LoVo (cell line): Measurements from ENCODE around the gene PLEKHO2.
"Not testable (repeated sequence)": the region's sequence is repeated elsewhere in the genome, so short reads cannot be mapped to it uniquely, and the experiment has no call there.

Experiments
- DNase-seq: peaks from one replicate; pipeline ENCODE4 v3.0.0-alpha.2; 2016; ENCODE audit warnings: low spot score

Gene PLEKHO2, protein sequence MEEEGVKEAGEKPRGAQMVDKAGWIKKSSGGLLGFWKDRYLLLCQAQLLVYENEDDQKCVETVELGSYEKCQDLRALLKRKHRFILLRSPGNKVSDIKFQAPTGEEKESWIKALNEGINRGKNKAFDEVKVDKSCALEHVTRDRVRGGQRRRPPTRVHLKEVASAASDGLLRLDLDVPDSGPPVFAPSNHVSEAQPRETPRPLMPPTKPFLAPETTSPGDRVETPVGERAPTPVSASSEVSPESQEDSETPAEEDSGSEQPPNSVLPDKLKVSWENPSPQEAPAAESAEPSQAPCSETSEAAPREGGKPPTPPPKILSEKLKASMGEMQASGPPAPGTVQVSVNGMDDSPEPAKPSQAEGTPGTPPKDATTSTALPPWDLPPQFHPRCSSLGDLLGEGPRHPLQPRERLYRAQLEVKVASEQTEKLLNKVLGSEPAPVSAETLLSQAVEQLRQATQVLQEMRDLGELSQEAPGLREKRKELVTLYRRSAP

DNA sequence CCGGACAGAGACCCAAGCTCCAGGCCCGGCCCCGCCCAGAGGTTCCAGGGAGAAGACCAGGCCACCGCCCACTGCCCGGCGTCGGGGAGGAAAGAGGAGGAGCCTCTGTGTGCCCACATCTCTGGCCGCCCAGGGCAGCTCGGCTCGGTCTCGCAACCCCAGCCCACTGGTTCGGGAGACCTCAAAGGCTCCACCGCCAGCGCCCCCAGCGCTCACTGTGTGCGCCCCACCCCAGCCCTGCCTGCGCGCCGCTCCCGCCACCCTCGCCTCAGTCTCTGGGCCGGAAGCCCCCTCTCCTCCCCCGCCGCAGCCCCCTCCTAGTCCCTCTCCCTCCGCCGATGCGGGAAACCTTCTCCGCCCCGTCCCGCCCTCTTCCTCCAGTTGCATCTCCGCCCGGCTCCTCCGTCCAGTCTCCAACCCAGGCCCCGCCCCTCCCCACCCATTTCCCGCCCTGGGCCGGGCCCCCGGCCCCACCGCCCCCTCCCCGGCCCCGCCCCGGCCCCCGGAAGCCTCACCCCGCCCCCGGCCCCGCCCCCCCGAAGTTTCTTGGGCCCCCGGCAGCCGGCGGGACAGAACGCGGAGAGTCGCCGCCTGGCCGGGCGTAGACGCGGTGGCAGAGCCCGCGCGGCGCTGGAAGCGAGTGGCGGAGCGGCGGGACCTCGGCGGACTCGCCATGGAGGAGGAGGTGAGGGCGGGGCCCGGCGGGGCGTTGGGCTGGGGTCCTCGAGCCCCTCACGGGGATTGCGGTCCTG lies at the start of gene PLEKHO2:
Gene PLEKHO2 (plus strand): TSS at position 572 of the 752 bp plus-strand sequence. CDS start 102 bp downstream, at position 674.
- DNase-seq = peak; percentile 92

DNA sequence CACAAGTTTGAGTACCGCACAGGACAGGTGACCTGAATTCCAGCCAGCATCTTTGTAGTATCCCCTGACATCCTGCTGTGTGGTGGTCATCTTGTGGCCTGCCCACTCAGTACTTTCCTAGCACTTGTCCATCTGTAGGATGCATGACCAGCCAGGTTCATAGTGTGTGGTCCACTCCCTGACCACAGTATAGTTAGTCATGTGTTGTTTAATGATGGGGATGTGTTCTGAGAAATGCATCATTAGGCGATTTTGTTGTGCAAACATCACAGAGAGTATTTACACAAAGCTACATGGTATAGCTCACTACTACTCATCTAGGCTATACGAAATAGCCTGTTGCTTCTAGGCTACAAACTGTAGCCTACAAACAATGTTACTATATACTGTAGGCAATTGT lies 49.4 kb upstream of the PLEKHO2 start:
- no peak for DNase-seq

DNA sequence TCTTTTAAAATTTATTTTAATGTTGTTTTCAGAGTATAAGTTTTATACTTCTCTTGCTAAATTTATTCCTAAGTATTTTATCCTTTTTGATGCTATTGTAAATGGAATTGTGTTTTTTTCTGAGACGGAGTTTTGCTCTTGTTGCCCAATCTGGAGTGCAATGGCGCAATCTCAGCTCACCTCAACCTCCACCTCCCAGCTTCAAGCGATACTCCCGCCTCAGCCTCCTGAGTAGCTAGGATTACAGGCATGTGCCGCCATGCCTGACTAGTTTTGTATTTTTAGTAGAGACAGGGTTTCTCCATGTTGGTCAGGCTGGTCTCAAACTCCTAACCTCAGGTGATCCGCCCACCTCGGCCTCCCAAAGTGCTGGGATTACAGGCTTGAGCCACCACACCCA lies 46.4 kb upstream of the PLEKHO2 start:
- DNase-seq = not testable (repeated sequence)

DNA sequence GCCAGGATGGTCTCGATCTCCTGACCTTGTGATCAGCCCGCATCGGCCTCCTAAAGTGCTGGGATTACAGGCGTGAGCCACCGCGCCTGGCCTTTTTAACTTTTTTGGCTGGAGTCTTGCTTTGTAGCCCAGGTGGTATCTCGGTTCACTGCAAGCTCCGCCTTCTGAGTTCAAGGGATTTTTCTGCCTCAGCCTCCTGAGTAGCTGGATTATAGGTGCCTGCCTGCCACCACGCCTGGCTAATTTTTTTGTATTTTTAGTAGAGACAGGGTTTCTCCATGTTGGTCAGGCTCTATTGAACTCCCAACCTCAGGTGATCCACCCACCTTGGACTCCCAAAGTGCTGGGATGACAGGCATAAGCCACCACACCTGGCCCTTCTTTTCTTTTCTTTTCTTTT lies 45.8 kb upstream of the PLEKHO2 start:
- not testable (repeated sequence) for DNase-seq

DNA sequence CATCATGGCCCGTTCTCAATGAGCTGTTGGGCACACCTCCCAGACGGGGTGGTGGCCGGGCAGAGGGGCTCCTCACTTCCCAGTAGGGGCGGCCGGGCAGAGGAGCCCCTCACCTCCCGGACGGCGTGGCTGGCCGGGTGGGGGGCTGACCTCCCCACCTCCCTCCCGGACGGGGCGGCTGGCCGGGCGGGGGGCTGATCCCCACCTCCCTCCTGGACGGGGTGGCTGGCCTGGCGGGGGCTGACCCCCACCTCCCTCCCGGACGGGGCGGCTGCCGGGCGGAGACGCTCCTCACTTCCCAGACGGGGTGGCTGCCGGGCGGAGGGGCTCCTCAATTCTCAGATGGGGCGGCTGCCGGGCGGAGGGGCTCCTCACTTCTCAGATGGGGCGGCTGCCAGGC lies 42.8 kb upstream of the PLEKHO2 start:
- not testable (repeated sequence) for DNase-seq

DNA sequence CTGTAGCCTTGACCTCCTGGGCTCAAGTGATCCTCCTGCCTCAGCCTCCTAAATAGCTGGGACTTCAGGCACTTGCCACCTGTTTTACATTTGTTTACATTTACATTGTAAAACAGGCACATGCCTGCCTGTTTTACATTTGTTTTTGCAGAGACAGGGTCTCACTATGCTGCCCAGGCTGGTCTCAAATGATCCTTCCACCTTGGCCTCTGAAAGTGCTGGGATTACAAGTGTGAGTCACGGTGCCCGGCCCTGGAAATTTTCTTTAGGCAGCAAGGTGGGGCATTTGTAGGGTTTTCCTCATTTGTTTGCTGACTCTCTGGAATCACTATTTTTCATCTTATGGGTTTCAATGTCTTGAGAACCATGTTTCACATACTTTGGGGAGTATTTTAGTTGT lies 41.2 kb upstream of the PLEKHO2 start:
- DNase-seq = peak; percentile 22

DNA sequence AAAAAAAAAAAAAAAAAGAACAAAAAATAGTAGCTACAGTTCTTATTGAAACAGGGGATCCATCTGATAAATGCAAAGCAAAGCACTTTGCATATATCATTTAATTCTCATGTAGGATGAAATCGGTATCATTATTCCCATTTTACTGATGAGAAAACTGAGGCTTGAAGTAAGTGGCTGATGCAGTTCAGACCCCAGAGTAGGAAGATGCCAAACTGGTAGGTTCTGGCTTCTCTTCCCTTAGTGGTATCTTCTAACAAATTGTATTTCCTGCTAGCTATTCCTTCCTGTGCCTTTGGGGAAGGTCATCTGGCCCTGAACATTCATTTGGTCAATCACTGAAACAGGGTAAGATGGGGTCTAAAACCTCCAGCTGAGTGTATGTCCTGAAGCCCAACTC lies 38.2 kb upstream of the PLEKHO2 start:
- no peak for DNase-seq

DNA sequence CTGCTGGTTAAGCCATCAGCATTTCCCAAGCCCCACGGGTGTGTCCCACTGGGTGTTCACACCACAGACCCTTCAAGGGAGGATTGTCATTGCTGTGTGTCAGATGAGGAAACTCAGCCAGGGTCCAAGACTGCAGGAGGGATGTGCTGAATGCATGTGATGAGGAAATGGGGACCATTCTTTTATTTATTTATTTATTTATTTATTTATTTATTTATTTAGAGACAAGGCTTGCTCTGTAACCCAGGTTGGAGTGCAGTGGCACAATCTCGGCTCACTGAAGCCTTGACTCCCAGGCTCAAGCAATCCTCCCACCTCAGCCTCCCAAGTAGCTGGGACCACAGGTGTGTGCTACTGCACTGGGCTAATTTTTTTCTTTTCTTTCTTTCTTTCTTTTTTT lies 37.1 kb upstream of the PLEKHO2 start:
- no peak for DNase-seq

DNA sequence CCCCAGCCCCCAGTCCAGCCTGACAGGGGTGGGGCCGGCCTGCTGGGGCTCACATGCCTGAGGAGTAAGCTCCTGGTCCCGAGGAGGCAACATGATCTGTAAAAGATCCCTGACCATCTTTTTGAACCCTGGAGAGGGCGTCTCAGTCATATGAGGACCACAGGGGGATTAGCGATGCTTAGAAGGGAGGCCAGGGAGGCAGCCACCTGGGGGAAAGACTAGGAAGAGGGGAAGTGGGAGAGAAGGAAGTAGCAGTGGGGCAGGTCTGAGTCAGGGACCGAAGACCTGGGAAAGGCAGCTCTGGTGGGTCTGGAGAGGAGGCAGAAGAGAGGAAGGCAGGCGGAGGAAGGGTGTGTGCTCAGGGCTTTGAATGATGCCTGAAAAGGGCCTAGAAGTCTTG lies 35.2 kb upstream of the PLEKHO2 start:
- DNase-seq = no peak

DNA sequence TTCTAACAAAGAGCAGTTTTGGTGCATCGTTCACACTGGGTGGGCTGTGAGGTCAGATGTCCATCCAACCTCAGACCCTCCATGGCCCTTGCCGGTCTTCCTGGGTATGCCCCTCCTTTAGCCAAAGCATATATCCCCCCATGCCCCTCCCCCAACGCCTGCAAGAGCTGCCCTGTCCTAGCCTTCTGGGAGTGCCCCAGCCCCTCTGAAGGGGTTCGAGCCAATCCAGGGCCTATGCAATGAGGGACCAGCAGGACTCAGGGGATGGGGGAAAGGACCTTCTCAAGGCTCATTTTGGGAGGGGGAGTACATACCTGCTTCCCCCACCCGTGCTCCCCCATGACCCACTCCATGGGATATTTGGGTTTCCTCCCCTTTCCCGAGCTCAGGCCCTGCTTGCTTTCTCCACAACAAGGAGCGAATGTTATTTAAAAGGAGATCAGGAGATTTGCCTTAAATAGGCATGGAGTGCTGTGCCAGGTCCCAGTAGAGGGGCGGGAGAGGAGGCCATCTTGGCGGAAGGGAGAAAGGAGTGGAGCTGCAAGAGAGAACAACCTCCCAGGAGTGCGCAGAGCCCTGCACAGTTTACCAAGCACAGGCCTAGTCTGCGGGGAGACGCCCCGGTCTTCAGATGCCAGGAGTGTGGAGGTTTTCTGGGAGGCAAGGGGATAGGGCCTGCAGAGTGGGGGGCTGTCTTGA lies 34.5 kb upstream of the PLEKHO2 start:
- no peak for DNase-seq

DNA sequence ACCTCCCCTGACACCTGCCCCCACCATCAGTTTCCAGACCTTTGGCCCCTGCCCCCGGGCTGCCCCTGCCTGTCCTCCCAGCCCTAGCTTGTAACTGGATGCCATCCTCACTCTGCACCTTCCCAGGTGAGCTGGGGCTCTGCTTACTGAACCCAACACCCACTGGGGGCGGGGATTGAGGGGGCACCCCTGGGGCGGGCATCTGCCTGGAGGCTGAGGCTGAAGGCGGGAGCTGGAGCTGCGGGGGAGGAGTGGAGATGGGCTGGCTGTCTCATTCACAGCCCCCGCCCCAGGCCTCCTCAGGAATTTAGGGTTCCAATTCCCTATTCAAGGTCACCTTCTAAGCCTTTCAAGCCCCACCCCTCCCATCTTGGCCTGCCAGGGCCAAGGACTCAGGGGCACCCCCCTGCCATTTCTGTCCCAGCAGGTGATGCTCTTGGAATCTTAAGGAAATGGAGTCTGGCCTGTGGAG lies 33.9 kb upstream of the PLEKHO2 start:
- DNase-seq = no peak

DNA sequence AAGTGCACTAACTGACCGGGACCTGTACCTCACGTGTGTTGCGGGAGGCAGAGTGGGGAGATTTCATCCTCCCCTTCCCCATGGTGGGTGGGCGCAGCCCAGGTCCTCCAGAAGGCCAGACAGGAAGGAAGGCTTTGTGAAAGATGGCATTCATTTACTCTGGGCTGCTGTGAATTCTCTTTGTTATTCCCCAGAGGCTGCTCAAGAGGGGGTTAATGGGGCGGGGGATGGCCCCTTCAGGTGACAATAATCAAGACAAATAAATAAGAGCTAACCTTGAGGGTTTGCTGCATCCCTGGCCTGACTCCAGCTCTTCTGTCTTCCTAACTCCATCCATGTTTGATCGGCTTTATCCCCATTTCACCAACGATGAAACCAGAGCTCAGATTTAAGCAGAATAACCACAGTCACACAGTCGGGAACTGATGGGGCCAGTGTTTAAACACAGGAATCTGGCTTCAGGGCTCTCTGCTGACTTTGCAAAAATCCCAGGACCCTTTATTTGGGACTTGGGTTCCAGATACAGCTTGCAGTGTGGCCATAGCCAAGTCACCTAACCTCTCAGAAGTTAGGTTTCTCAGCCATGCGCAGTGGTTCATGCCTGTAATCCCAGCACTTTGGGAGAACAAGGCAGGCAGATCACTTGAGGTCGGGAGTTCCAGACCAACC lies 32.8 kb upstream of the PLEKHO2 start:
- DNase-seq = no peak

DNA sequence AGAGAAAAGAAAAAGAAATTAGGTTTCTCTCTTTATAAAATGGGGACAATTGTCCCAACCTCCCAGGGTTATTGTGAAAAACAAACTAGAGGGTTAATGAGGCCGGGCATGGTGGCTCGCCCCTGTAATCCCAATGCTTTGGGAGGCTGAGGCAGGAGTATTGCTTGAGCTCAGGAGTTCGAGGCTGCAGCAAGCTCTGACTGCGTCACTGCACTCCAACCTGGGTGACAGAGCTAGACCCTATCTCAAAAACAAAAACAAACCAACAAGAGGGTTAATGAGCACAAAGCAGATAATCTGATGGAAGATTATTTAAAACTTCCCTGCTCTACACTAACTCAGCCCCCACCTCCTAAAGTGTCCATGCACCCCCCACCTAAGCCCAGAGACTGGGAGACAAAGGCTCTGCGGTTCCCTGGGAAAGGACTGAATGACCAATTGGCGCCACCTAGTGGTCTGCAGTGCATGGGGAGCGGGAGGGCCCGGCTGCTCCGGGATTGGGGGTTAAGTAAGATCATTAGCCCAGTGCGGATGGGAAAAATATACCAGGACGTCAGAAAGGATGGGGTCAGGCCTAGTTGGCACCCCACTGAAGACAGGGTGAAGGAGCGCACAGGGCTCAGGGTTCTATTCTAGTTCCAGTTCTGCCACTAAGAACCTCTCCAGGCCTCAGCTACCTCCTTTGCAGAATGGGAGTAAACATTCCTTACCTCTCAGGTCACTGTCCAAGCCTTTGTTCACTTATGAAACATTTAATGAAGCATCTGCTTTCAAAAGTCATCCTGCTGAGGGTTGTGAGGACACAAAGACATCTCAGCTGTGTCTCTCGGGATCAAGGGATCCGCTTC lies 31.8 kb upstream of the PLEKHO2 start:
- peak; percentile 80 for DNase-seq

DNA sequence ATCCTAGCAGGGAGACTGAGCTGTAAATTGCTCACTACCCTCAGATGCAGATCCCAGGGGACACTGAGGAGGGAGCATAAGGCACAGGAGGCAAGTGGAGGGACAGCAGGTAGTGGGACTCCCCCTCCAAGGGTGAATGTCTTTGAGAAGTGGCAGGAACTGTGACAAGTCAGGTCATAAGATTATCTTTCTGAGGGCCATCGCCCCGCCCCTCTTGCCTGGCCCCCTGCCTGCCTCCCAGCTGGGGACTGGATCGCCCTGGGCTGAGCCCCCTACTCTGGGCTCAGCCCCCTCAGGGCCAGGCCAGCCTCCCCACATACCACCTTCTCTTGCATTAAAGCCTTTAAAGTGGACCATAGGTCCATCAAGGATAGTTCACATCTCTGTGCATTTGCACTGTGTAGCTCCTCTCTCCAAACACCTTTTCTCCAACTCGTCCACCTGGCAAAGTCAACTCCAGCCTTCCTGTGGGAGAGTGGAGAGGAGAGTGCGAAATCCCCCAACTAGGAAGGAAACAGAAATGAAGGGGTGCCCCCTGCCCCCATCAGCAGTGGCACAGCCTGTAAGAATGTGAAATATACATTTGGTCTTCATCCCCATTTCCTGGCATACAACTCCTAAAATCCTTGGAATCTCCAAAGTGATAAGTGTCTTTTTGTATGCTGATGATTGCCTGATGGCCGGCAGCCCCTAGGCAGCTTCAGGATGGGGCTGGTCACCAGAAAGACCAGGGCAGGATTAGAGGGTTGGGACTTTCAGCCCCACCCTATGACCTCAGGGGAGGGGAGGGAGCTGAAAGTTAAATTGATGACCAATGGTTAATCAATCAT lies 31.0 kb upstream of the PLEKHO2 start:
- no peak for DNase-seq

DNA sequence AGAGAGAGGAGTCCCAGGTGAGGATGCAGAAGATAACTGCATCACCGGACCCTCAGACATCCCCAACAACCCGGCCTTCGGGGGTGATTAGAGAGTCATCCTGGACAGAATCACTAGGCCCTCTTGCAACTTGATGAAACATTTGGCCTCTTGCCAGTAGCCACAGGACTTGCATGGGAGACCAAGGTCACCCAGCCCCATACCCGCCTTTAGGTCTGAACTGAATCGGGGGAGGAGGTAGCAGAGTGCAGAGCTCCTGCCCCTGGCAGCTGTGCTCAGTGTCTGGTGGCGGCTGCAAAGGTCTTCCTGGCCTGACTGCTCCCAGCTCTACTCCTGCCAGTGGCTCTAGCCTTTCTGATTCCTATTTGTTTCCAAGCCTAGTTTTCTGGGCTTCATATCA lies 28.6 kb upstream of the PLEKHO2 start:
- DNase-seq = peak; percentile 19

DNA sequence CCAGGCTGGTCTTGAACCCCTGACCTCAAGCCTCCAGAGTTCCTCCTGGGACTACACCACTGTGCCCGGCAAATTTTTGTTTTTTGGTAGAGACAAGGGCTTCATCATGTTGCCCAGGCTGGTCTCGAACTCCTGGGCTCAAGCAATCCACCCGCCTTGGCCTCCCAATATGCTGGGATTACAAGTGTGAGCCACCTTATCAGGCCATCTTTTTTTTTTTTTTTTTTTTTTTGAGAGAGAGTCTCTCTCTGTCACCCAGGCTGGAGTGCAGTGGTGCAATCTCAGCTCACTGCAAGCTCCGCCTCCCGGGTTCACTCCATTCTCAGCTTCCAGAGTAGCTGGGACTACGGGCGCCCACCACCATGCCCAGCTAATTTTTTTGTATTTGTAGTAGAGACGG lies 27.4 kb upstream of the PLEKHO2 start:
- not testable (repeated sequence) for DNase-seq

DNA sequence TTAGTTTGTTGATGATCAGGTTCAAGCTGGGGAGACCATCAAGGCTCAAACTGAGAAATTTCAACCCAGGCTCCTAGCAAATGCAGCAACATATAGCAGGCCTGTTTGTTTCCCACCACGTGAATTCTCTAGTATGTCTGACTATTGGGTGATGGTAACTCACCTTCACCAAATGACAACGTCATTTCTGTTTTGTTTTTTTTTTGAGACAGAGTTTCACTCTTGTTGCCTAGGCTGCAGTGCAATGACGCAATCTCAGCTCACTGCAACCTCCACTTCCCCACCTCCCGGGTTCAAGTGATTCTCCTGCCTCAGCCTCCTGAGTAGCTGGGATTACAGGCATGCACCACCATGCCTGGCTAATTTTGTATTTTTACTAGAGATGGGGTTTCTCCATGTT lies 26.8 kb upstream of the PLEKHO2 start:
- not testable (repeated sequence) for DNase-seq

DNA sequence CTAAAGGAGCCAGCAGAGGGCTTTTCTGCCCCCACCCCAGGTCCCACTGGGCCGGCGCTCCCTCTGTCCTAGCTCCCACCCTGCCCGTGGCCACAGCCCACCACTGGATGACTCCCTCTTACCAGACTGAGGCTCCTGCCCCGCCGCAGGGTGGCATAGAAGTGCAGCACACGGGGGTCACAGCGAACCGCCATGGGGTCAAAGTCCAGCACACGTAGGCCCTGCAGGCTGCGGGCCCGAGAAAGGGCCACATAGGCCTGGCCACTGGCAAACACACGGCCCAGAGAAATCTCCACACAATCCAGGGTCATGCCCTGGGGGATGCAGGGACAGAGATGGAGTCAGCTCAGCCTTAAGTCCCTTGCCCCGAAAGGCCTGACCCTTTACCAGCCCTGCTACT lies 25.3 kb upstream of the PLEKHO2 start:
- DNase-seq = no peak

DNA sequence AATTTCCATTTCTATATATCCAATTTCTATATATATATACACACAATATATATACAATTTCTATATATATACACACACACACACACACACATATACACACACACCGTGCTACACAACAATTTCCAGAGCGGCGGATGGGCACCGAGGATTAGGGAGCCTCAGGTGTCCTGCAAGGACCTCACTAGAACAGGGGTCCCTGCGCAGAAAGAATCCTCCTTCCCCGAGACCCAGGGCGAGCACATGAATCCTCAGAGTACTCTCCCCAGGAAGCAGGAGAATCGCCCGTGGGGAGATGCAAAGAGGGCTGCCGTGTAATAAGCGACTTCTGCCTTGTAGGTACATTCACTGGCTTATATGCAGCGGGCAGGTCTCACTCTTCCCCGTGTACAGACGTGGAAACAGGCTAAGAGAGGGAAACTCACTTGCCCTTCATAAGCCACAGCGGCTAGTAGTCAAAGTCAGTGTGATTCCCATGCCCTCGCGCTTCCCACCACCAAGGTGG lies 16.7 kb upstream of the PLEKHO2 start:
- DNase-seq = no peak
